Measurements from ENCODE around the gene NUCB2.

GRCh38 chr11:17314232-17314547 lies 37.7 kb downstream of the NUCB2 start:
- no peak for TF ChIP-seq CTCF (IDR thresholded peaks at IDR 0.05; ENCODE audit: low read depth, low read length, poor library complexity, severe bottlenecking)
- TF ChIP-seq EZH2phosphoT487 (IDR thresholded peaks at IDR 0.05; ENCODE audit: borderline replicate concordance, low read length), result no peak

All from DOHH2 (cell line).